HG03095 (cell line): ENCODE measurements around the gene CCDC59.

ENCODE experiments used
- ATAC-seq: cut with Tn5 transposase; IDR thresholded peaks from one replicate; pipeline ENCODE4 v1.9.1; 2021; ENCODE audit warnings: moderate library complexity; ENCODE audit not compliant: unreplicated experiment

CCDC59 gene

DNA sequence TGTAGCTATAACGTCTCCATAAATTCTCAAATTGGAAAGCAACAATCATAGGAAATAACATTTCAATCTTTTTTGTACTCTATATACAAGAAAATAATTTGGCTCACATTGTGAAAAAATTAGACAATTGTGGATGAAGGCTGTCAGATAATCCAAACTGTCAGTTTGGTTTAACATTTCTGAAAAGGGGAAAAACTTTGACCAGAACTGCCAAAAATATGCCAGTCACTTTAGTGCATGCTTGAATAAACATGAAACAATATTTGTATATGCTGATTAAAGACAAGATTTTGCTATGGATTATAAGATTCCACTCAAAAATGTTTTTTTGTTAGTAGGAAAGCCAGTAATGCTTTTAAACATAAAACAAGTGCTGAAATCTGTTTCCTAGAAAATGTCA, 38.9 kb downstream of the CCDC59 start:
- ATAC-seq, result no peak

DNA sequence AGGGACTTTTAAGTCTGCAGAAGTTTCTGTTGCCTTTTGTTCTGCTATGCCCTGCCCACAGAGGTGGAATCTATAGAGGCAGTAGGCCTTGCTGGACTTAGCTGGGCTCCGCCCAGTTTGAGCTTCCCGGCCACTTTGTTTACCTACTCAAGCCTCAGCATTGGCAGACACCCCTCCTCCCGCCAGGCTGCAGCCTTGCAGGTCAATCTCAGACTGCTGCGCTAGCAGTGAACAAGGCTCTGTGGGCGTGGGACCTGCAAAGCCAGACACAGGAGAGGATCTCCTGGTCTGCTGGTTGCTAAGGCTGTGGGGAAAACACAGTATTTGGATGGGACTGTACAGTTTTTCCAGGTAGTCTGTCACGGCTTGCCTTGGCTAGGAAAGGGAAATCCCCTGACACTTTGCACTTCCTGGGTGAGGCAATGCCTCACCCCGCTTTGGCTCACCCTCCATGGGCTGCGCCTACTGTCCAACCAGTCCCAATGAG, 43.7 kb downstream of the CCDC59 start:
- no peak for ATAC-seq
